HG03097 (cell line): ENCODE results near the gene FARS2.
"Not testable (repeated sequence)": the region's sequence is repeated elsewhere in the genome, so short reads cannot be mapped to it uniquely, and the experiment has no call there.

Source experiments
- ATAC-seq: cut with Tn5 transposase; IDR thresholded peaks from one replicate; pipeline ENCODE4 v1.9.1; 2021; ENCODE audit not compliant: unreplicated experiment, low FRiP score

FARS2 gene

GRCh38 chr6:5765141-5765760 lies 503.9 kb downstream of the FARS2 start:
- no peak for ATAC-seq

GRCh38 chr6:5766260-5766659 lies 504.9 kb downstream of the FARS2 start:
- ATAC-seq = no peak

- ATAC-seq = no peak
These were observed 506.2 kb downstream of the FARS2 start for GRCh38 chr6:5767471-5767870.

- ATAC-seq = no peak
These were observed 509.9 kb downstream of the FARS2 start for GRCh38 chr6:5771211-5771610.

- ATAC-seq = no peak
These were observed 510.6 kb downstream of the FARS2 start for GRCh38 chr6:5771759-5772390.

GRCh38 chr6:5772408-5773120 lies 511.3 kb downstream of the FARS2 start:
- ATAC-seq = no peak

- no peak for ATAC-seq
These were observed 514.8 kb downstream of the FARS2 start for GRCh38 chr6:5776104-5776503.

- ATAC-seq = no peak
These were observed 515.5 kb downstream of the FARS2 start for GRCh38 chr6:5776706-5777390.

- no peak for ATAC-seq
These were observed 517.1 kb downstream of the FARS2 start for GRCh38 chr6:5778317-5778857.

GRCh38 chr6:5778906-5779305 lies 517.6 kb downstream of the FARS2 start:
- no peak for ATAC-seq

GRCh38 chr6:5781019-5781418 lies 519.7 kb downstream of the FARS2 start:
- no peak for ATAC-seq

- ATAC-seq = no peak
These were observed 520.7 kb downstream of the FARS2 start for GRCh38 chr6:5781966-5782556.

- no peak for ATAC-seq
These were observed 521.7 kb downstream of the FARS2 start for GRCh38 chr6:5782783-5783547.

GRCh38 chr6:5783584-5784089 lies 522.3 kb downstream of the FARS2 start:
- no peak for ATAC-seq

GRCh38 chr6:5785249-5785648 lies 523.9 kb downstream of the FARS2 start:
- no peak for ATAC-seq

GRCh38 chr6:5786321-5786968 lies 525.1 kb downstream of the FARS2 start:
- ATAC-seq = no peak

- no peak for ATAC-seq
These were observed 525.8 kb downstream of the FARS2 start for GRCh38 chr6:5786969-5787720.

GRCh38 chr6:5789426-5789825 lies 528.1 kb downstream of the FARS2 start:
- ATAC-seq = not testable (repeated sequence)

GRCh38 chr6:5796555-5796954 lies 535.2 kb downstream of the FARS2 start:
- not testable (repeated sequence) for ATAC-seq
